GM13977 (cell line): ENCODE measurements around the gene CDON.

ENCODE experiments used
- DNase-seq: peaks from one replicate; pipeline ENCODE4 v3.0.0; 2012; ENCODE audit warnings: low spot score
- in situ Hi-C: fragments of 300-500 bp; cut with MboI; formaldehyde crosslinking; loops from one replicate; pipeline ENCODE4 v1.12.0; 2022; ENCODE audit warnings: low sequenced_read_pairs, low pct_unique_long_range_greater_than_20kb, mixed read lengths, inconsistent platforms; ENCODE audit not compliant: unreplicated experiment
- TF ChIP-seq, protein P1 (sequence below): IDR thresholded peaks from 2 replicates; pipeline ENCODE4 v1.5.1; 2012; ENCODE audit warnings: mild to moderate bottlenecking, control low read depth; ENCODE audit not compliant: insufficient read depth; ENCODE audit errors: extremely low read depth, missing control alignments

The CDON gene

DNA sequence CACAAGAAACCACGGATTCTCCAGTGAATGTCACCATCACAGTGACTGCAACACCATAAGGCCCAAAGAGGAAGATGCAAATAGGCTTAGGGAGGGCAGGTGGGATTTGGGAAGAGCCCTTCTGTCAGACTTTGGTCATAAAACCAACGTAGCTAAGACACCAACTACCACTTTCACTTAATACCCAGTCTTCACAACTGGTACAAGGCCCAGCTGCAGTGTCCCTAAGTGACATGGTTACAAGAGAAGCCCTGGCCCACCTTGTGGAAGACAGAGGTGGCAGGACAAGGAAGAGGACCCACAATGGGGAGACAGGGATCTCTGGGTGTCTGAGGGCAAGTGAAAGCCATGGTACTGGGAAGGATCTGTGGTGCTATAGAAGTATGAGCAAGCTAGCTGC, 106.8 kb downstream of the CDON start:
- TF ChIP-seq, protein P1, sequence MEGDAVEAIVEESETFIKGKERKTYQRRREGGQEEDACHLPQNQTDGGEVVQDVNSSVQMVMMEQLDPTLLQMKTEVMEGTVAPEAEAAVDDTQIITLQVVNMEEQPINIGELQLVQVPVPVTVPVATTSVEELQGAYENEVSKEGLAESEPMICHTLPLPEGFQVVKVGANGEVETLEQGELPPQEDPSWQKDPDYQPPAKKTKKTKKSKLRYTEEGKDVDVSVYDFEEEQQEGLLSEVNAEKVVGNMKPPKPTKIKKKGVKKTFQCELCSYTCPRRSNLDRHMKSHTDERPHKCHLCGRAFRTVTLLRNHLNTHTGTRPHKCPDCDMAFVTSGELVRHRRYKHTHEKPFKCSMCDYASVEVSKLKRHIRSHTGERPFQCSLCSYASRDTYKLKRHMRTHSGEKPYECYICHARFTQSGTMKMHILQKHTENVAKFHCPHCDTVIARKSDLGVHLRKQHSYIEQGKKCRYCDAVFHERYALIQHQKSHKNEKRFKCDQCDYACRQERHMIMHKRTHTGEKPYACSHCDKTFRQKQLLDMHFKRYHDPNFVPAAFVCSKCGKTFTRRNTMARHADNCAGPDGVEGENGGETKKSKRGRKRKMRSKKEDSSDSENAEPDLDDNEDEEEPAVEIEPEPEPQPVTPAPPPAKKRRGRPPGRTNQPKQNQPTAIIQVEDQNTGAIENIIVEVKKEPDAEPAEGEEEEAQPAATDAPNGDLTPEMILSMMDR: no peak

DNA sequence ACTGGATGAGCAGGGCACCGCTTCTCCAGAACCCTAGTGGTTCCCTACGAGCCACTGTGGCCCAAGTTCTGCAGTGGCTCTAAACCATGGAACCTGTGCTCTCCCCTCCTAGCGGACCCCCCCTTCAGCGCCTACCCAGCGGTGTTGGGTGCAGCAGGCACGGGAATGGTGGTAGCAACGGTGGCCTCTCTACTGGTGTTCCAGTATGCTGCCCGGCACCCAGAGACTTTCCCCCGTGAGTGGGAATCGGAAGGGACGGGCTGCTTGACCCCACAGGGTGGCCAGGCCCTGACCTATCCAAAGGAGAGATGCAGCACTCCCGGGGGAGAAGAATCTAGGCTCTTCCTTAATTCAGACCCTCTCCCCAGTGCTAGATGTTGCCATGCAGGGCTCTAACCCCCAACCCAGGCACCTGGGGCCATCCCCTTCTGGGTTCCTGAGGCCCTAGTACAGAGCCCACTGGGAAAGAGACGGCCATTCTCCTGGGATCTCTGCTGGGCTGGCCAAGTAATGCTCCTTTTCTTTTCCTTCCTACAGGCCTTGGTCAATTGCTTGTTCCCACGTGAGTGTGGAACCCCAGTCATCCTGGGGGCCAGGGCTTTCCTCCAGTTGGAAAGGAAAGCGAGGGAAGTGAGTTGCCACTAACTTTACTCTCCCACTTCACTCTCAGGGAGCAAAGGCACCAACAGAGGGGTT, 107.6 kb downstream of the CDON start:
- no peak for DNase-seq
- TF ChIP-seq, protein P1: no peak
- in situ Hi-C loops: no loop called here

More for the DNA sequence above, 106.8 kb downstream of the CDON start:
- DNase-seq: no peak
- in situ Hi-C loops: no loop called here

DNA sequence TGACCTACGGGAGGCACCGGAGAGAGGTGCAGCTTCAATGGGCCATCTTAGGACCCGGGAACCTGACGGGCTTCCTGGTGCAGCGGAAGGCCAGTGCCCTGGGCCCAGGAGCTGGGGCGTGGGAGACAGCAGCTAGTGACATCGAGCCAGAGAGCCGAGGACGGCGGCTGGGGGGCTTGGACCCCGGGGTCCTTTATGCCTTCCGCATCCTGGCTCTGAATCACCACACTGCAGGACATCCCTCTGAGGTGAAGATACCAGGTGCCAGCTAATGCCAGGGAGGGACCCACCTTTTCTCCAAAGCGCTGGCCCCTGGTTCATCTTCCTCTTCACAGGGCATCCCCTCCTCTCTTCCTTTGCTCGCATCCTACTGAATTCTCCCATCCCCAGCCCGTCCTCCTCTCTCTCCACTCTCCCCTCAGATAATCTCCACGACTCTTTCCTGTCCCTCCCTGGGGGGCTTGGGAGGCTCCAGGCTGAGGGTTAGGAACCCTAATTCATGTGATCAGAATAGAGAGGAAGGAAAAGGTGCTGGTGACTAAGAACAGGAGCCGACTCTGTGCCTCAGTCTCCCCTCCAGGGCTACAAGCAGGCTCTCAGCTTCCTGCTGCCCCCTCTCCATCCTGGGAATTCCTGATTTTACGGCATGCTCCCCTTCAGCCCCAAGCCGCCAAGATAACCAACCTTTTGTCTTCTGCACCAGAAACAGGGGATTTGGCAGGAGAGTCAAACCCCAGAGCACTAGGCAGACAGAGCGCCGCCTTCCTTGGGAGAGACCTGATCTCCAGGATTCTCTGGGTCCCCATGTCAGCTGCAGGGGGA, 108.3 kb downstream of the CDON start:
- DNase-seq: no peak
- in situ Hi-C loops: no loop called here
- TF ChIP-seq, protein P1: no peak

DNA sequence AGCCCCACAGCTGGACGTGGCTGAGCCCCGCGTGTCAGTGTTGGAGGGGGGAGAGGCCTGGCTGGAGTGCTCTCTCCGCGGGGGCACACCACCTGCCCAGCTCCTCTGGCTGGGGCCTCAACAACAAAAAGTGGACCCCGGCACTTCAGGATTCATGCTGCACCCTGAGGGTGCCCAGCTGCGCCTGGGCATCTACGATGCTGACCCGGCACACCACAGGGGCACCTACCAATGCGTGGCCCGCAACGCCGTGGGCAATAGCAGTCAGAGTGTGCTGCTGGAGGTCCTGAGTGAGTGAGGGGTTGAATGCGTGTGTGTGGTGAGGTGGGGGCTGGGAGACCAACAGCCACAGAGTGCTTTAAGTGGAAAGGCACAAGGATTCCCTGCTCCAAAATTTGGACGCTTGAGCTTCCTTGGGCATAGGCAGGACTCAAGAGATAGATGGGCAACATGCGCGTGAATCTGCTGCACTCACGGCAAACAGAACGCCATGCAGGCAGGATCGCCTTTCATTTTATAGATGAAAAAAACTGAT, 109.2 kb downstream of the CDON start:
- no peak for DNase-seq
- in situ Hi-C loops: no loop called here
- TF ChIP-seq, protein P1: no peak

DNA sequence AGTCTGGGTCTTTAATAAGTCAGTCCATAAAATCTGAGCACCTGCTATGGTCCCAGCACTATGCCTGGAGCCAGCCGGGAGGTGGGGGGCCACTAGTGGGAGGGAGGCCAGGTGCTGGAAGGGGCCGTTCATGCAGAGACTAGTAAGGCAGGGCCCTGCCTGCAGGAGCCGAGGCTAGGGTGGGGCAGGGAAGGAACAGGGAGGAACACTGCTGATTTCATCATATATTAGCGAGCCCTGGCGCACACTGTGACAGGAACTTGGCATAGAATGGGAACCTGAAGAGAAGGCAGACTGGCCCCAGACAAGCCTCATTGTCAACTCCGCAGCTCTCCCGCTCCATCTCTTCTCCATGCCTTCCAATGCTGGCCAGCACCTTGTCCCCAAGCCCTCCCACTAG, 109.7 kb downstream of the CDON start:
- TF ChIP-seq, protein P1: no peak
- in situ Hi-C loops: no loop called here
- DNase-seq: no peak

DNA sequence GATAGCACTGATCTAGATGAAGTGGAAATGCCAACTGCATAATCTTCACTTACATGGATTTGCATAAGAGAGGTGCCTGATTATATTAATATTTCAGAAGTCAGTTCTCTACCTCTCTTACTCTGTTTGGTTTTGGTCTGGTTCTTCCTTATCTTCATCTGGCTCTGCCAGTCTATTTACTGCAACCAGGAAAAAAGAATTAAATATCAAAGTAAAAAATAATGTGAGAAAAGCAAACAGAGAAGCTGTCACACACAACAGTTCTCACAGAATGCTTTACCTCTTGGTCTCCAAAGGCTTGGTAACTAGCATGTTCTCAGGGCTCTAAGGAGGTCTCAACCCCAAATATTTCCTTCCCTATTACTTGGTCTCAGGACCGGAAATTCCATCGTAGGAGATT, 110.1 kb downstream of the CDON start:
- DNase-seq: no peak
- in situ Hi-C loops: no loop called here
- TF ChIP-seq, protein P1: no peak
